Stimulated activated CD4-positive, alpha-beta T cell treated with anti-CD3 and anti-CD28 coated beads, Interleukin-15, amount 100 ng/mL, for 1 hour (primary cell): ENCODE measurements around the gene ZNF107.
"Not testable (repeated sequence)": the region's sequence is repeated elsewhere in the genome, so short reads cannot be mapped to it uniquely, and the experiment has no call there.

Experiments used
- DNase-seq, 2 donors: peaks; one replicate each; pipeline ENCODE4 v3.0.0-alpha.2; 2020; ENCODE audit warnings: low read depth in 1 of 2, low spot score in 1 of 2

Gene ZNF107

DNA sequence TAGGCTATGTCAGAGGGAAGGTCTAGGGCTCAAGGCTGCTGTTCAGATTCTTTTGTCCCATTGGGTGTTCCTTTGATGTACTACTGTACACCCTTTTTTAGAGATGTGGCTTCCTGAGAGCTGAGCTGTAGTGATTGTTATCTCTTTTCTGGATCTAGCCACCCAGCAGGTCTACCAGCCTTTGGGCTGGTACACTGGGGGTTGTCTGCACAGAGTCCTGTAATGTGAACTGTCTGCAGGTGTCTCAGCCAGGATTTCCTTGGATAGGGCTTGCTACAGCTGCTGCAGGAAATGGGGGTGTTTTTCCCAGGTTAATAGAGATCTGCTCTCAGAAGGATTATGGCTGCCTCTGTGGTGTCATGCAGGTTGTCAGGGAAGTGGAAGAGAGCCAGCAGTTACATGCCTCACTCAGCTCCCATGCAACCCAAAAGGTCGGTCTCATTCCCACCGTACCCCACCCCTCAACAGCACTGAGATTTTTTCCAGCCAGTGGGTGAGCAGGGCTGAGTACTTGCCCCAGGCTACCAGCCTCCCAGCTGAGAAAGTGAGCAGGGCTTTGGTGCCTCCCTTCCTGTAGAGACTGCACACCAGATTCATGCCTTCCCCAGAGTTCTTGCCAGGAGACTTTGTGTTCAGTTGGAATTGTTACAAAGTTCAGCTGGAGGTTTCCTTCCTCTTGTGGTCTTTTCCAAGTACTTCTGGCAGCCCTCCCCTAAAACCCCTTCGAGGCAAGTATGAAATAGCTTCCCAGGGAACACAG, 63.3 kb downstream of the ZNF107 start:
- DNase-seq: no peak

DNA sequence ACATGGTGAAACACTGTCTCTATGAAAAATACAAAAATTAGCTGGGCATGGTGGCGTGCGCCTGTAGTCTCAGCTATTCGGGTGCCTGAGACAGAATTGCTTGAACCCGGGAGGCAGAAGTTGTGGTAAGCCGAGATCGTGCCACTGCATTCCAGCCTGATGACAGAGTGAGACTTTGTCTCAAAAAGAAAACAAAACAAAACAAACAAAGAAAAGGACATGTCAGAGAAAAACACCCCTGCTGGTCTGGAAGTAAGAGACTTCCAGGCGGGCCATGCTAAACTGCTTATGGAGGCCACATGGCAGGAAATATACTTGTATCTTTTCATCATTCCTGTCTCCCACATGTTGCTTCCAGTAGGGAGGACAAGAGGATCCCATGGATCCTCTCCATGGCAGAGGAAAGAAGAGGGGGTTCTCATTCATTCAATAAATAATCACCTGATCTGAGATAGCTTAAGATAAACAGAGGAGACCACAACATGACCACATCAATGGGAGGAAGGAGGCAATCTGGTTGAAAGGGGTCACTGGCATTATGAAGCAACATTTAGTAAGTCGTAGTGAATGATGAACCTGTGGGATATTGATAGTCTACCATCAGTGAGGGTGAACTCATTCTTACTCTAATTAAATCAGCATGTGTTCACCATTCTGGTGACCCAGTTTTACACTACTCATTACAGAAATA, 67.8 kb downstream of the ZNF107 start:
- no peak for DNase-seq

DNA sequence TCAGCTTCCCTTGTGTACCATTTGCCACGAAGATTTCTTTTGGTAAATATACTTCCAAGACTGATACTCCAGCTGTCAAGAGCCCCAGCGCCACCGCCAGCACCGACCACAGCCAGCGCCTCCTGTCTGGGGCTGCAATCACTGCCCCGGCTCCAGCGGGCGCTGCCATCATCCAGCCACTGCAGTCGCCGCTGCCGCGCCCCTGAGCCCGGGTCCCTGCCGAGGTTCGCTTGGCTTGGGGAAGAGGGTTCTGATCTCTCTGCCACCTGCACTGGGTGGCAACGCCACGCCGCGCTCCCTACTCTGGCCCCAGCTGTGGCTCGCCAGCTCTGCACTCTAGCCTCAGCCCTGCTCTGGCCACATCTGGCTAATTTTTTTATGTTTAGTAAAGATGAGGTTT, 70.6 kb downstream of the ZNF107 start:
- DNase-seq: no peak

DNA sequence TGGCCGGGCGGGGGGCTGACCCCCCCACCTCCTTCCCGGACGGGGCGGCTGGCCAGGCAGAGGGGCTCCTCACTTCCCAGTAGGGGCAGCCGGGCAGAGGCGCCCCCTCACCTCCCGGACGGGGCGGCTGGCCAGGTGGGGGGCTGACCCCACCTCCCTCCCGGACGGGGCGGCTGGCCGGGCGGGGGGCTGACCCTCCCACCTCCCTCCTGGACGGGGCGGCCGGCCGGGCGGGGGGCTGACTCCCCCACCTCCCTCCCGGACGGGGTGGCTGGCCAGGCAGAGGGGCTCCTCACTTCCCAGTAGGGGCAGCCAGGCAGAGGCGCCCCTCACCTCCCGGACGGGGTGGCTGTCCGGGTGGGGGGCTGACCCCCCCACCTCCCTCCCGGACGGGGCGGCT, 72.5 kb downstream of the ZNF107 start:
- not testable (repeated sequence) for DNase-seq

DNA sequence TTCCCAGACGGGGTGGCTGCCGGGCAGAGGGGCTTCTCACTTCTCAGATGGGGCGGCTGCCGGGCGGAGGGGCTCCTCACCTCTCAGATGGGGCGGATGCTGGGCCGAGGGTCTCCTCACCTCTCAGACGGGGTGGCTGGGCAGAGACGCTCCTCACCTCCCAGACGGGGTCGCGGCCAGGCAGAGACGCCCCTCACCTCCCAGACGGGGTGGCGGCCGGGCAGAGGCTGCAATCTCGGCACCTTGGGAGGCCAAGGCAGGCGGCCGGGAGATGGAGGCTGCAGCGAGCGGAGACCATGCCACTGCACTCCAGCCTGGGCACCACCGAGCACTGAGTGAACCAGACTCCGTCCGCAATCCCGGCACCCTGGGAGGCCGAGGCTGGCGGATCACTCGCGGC, 73.0 kb downstream of the ZNF107 start:
- DNase-seq: not testable (repeated sequence)

DNA sequence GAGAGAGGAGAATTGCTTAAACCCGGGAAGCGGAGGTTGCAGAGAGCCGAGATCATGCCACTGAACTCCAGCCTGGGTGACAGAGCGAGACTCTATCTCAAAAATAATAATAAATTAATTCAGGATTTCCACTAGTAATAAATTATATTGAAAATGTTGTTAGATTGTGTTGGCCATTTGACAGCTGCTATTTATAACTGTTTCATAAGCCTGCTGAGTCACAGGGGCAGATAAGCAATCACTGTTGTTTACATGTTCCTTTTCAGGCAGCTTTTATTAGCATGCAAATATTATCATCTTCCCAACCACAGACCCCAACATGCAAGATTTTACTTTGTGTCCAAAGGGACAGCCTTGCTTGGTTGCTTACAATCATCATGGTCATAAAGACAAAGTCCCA, 78.7 kb downstream of the ZNF107 start:
- no peak for DNase-seq

DNA sequence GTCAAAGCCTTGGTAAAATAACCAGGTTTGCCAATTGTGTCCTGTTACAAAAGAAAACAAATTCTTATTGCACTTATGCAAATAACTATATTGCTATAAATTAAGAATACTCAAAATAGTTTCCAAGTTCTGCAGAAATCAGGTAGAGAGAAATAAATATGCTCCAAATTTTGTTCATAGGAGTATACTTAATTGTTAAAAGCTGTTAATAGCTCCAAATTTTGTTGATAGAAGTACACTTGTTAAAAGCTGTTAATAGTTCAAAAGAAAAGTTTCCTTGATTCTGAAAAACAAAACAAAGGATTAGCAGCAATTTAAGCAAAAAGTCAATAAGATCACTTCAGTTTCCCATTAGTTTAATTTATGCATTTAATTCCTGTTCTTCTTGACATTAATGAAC, 81.9 kb downstream of the ZNF107 start:
- no peak for DNase-seq

DNA sequence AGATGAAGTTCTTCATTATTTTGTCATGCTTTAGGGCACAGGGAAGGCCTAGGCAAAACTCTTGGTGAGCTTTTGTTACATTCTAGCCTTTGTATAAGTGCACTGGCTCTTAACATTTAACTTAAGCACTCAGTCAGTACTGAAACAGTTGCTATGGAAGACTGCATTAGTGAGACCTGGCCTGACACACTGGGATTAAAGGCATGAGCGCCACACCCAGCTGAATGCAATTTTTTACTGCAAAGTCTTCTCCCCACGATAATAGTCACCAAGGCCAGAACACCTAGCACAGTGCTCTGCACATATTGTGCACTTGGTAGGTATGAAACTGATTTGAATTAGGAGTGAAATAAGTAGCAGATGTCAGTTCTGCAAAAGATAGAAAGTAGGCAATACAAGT, 87.1 kb downstream of the ZNF107 start:
- no peak for DNase-seq

DNA sequence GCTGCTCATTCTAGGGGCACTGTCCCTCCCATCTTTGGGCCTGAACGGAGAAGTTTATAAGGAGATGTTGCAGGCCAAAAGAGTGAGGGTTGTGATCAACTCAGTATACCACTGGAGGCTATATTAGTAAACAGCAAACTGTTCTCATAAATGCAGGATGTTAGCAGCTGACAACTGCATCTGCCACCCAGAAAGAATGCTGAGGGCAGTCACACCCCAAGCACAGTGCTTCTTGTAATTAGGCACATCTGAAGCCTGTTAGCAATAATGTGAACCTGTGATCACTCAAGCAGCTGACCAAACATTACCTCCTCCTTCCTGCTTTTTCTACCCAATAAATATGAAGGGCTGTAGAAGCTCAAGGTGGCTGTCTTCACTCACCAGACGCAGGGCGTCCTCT, 89.9 kb downstream of the ZNF107 start:
- DNase-seq: no peak

DNA sequence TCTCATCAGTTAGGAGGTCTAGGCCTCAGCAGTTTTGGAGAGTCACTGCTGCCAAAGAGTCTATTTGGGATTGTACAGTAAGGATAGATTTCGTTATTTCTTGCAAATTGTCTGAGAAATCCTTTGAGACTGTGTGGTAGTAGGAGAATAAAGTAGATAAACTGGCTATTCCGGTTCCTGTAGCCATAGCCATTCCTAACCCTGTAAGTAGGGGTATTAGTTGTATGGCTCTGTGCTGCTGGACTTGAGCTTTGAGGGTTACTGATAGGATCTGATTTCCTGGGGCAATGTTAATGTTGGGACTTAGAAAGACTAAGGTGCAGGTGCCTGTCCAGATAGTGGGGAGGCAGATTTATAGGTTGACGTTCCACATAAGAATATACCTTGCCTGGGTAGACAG, 92.2 kb downstream of the ZNF107 start:
- no peak for DNase-seq
